Type B pancreatic cell (in vitro differentiated cells): ENCODE data around the gene SDC3. TPM values are rescaled to one million over a fixed set of nuclear protein-coding genes. Genes with fewer than 3 reads are reported as not detected.
A peak's percentile ranks its signal among the peaks of the same experiment; 100 is the strongest.
"Not testable (repeated sequence)": the region's sequence is repeated elsewhere in the genome, so short reads cannot be mapped to it uniquely, and the experiment has no call there.

Experiments used
- DNase-seq: peaks from one replicate; pipeline ENCODE4 v3.0.0; 2021; ENCODE audit warnings: mixed read lengths; ENCODE audit not compliant: unreplicated experiment; ENCODE audit errors: extremely low spot score
- H3K27ac Mint-ChIP-seq: 2 replicates; pipeline ENCODE4 v1.8.0; 2021; ENCODE audit warnings: mild to moderate bottlenecking, mixed read lengths
- H3K27me3 Mint-ChIP-seq: 2 replicates; pipeline ENCODE4 v1.8.0; 2021; ENCODE audit warnings: mixed read lengths
- H3K36me3 Mint-ChIP-seq: 2 replicates; pipeline ENCODE4 v1.8.0; 2021; ENCODE audit warnings: mixed read lengths
- H3K4me1 Mint-ChIP-seq: one replicate; pipeline ENCODE4 v1.8.0; 2021; ENCODE audit warnings: mixed read lengths; ENCODE audit not compliant: unreplicated experiment
- H3K4me3 Mint-ChIP-seq: 2 replicates; pipeline ENCODE4 v1.8.0; 2021; ENCODE audit warnings: mild to moderate bottlenecking, mixed read lengths
- H3K9me3 Mint-ChIP-seq: 2 replicates; pipeline ENCODE4 v1.8.0; 2021; ENCODE audit warnings: mixed read lengths
- CTCF ChIP-seq: fragments of 200-600 bp; sonication (generic); conservative IDR thresholded peaks from 2 replicates; pipeline ENCODE4 v1.5.0; 2021; ENCODE audit warnings: antibody characterized with exemption, mild to moderate bottlenecking
- total RNA-seq: library from RNA; stranded (reverse); gene quantifications from 2 replicates; pipeline ENCODE4 v1.2.1, GENCODE V29; 2021; ENCODE audit warnings: low replicate concordance

The SDC3 gene
- total RNA-seq, 1 donor from 2014 or later = 54.2 TPM

GRCh38 chr1:30950700-30951099 lies 42.1 kb upstream of the SDC3 start:
- TF ChIP-seq CTCF = no peak
- H3K27ac Mint-ChIP-seq = no peak overlapping the region
- H3K4me3 Mint-ChIP-seq = no peak overlapping the region
- H3K36me3 Mint-ChIP-seq = peaks cover 60% of the 10 kb centered on the region
- H3K27me3 Mint-ChIP-seq = no peaks in the 10 kb centered on the region
- DNase-seq = no peak
- H3K9me3 Mint-ChIP-seq = no peaks in the 10 kb centered on the region
- no peaks in the 10 kb centered on the region for H3K4me1 Mint-ChIP-seq

DNA sequence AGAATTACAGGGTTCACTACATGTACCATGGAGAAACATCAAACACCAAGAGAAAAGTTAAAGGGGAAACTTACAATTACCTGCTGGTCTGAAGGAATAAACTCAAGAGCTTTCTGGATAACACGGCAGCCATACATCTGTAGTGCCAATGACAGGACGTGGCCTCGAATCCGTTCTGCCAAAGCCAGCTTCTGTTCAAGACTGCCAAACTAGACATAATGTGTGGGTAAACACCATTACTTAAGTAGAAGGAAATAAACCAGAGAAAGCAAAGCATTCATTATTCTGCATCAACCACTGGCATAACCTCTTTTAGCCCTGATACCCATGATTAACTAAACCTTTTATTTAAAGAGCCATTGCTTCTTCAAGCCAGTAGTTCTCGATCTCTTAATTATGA lies 41.5 kb upstream of the SDC3 start:
- no peak overlapping the region for H3K27ac Mint-ChIP-seq
- no peak overlapping the region for H3K4me3 Mint-ChIP-seq
- H3K9me3 Mint-ChIP-seq = no peaks in the 10 kb centered on the region
- TF ChIP-seq CTCF = no peak
- no peak for DNase-seq
- peaks cover 65% of the 10 kb centered on the region for H3K36me3 Mint-ChIP-seq
- no peaks in the 10 kb centered on the region for H3K4me1 Mint-ChIP-seq
- no peaks in the 10 kb centered on the region for H3K27me3 Mint-ChIP-seq

DNA sequence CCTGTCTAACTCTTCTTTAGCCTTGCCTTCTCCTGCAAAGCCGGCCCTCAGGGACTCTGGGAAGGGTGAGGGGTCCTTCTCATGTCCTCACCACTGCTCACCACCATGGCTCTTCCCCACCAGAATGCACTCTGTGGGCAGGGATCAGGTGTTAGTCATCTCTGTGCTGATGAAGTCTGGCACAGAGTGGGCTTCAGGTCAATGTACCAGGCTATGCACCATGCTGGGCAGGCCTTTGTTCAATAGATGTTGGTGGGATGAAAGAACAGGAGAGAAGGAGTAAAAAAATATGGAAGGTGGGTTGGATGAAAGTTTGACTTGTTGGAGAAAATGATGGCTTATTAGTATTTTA lies 40.9 kb upstream of the SDC3 start:
- not testable (repeated sequence) for DNase-seq, H3K4me3 Mint-ChIP-seq, H3K9me3 Mint-ChIP-seq, H3K4me1 Mint-ChIP-seq, H3K27ac Mint-ChIP-seq, H3K27me3 Mint-ChIP-seq
- peaks cover 65% of the 10 kb centered on the region for H3K36me3 Mint-ChIP-seq

DNA sequence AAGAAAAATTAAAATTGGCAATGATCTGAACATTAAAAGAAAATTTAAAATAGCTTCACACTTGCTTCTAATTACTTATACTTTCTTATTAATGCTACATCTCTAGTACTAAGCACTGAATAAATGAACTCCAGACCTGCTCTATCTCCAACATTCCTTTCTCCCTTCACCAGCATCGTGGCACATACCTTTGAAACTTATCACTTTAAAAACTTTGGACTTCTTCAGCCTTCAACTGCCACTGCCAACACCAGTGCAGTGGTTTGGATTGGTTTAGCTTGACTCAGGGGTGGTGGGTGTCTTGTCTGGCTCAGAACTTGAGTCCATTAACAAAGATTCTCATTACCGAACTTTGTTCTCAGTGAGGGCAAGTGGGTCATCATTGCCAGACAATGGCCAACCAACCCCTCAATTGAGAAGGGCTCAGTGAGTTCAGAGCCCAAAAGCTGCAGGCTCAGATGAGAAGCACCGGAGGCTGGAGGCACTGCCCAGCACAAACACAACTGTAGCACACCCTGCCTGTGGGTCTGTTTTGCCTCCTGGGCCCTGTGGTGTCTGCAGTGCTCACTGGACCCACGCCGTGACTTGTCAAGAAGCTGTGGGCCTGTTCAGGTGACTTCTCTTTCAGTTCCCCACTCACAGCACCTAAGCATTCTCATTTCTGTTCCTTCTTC lies 40.4 kb upstream of the SDC3 start:
- peak overlapping the region; percentile 42 for H3K27ac Mint-ChIP-seq
- not testable (repeated sequence) for DNase-seq, H3K4me1 Mint-ChIP-seq, H3K27me3 Mint-ChIP-seq, H3K9me3 Mint-ChIP-seq, H3K4me3 Mint-ChIP-seq
- H3K36me3 Mint-ChIP-seq = peaks cover 64% of the 10 kb centered on the region

DNA sequence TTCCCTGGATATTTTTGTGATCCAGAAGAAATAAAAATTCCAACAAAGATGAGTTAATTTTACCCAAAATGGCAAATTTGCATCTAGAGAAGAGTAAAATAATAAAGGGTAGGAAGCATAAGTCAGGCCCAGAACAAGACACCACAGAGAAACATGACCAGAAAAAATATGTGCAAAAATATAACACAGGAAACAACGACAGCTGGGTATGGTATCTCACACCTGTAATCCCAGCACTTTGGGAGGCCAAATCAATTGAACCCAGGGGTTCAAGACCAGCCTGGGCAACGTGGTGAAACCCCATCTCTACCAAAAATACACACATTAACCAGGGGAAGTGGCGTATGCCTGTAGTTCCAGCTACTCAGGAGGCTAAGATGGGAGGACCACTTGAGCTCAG lies 39.7 kb upstream of the SDC3 start:
- no peak for DNase-seq
- TF ChIP-seq CTCF = no peak
- Mint-ChIP-seq H3K27me3 (no peaks in the 10 kb centered on the region), H3K4me3 (no peak overlapping the region), H3K9me3 (no peaks in the 10 kb centered on the region), H3K27ac (no peak overlapping the region), H3K4me1 (no peaks in the 10 kb centered on the region), H3K36me3 (peaks cover 63% of the 10 kb centered on the region)

DNA sequence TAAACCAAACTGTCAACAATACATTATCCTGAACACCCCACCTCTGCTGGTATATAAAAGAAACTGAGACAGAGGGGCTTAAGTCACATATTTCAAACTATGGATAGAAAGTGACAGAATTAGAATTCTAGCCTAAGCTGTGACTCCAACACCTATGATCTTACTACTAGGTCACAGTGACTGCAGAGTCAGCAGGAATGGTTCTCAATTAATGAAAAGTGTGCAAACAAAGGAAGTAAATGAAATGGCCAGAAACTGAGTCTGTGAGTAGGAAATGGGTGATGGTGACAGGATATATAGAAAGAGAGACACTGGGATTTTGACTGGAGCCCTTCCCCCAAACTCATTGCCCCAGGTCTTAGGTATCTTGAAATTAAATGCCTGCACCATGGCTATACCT lies 38.7 kb upstream of the SDC3 start:
- H3K9me3 Mint-ChIP-seq = no peaks in the 10 kb centered on the region
- peaks cover 59% of the 10 kb centered on the region for H3K36me3 Mint-ChIP-seq
- no peak overlapping the region for H3K27ac Mint-ChIP-seq
- H3K4me1 Mint-ChIP-seq = no peaks in the 10 kb centered on the region
- no peaks in the 10 kb centered on the region for H3K27me3 Mint-ChIP-seq
- H3K4me3 Mint-ChIP-seq = no peak overlapping the region
- no peak for TF ChIP-seq CTCF
- DNase-seq = no peak
